ENCODE measurements around the gene NDUFA7. TPM values are rescaled to one million over a fixed set of nuclear protein-coding genes. Genes with fewer than 3 reads are reported as not detected.
A peak's percentile ranks its signal among the peaks of the same experiment; 100 is the strongest.
"Not testable (repeated sequence)": the region's sequence is repeated elsewhere in the genome, so short reads cannot be mapped to it uniquely, and the experiment has no call there.

The NDUFA7 gene
- total RNA-seq, 2 donors from 2014 or later = 42.6 to 51.3 TPM

GRCh38 chr19:8291337-8291736 lies 29.8 kb downstream of the NDUFA7 start:
- H3K36me3 Mint-ChIP-seq (ENCODE audit: low read depth); H3K27ac Mint-ChIP-seq; H3K4me3 Mint-ChIP-seq; H3K4me1 Mint-ChIP-seq; H3K27me3 Mint-ChIP-seq; H3K9me3 Mint-ChIP-seq: not testable (repeated sequence)
- ATAC-seq (replicated peaks) = peak; percentile 60

- not testable (repeated sequence) for H3K4me1 Mint-ChIP-seq; H3K4me3 Mint-ChIP-seq; H3K9me3 Mint-ChIP-seq; H3K36me3 Mint-ChIP-seq (ENCODE audit: low read depth); H3K27ac Mint-ChIP-seq; H3K27me3 Mint-ChIP-seq
- peak; percentile 62 for ATAC-seq (replicated peaks)
Measured at GRCh38 chr19:8276508-8276907, 44.7 kb downstream of the NDUFA7 start.

GRCh38 chr19:8269724-8270123 lies 51.5 kb downstream of the NDUFA7 start:
- peak overlapping the region; percentile 82 for H3K4me3 Mint-ChIP-seq
- ATAC-seq (replicated peaks) = no peak
- H3K27me3 Mint-ChIP-seq = no peaks in the 10 kb centered on the region
- no peaks in the 10 kb centered on the region for H3K9me3 Mint-ChIP-seq
- H3K36me3 Mint-ChIP-seq (ENCODE audit: low read depth) = no peaks in the 10 kb centered on the region
- peak overlapping the region; percentile 78 for H3K27ac Mint-ChIP-seq
- peaks cover 12% of the 10 kb centered on the region for H3K4me1 Mint-ChIP-seq

GRCh38 chr19:8265872-8266271 lies 55.3 kb downstream of the NDUFA7 start:
- H3K27me3 Mint-ChIP-seq = no peaks in the 10 kb centered on the region
- peak overlapping the region; percentile 50 for H3K27ac Mint-ChIP-seq
- H3K4me1 Mint-ChIP-seq = peaks cover 12% of the 10 kb centered on the region
- no peak overlapping the region for H3K4me3 Mint-ChIP-seq
- no peaks in the 10 kb centered on the region for H3K9me3 Mint-ChIP-seq
- ATAC-seq (replicated peaks) = no peak
- peaks cover 5% of the 10 kb centered on the region for H3K36me3 Mint-ChIP-seq (ENCODE audit: low read depth)

- not testable (repeated sequence) for ATAC-seq (replicated peaks); H3K9me3 Mint-ChIP-seq; H3K27me3 Mint-ChIP-seq; H3K27ac Mint-ChIP-seq; H3K4me3 Mint-ChIP-seq
- Mint-ChIP-seq H3K36me3 (ENCODE audit: low read depth) (peaks cover 12% of the 10 kb centered on the region), H3K4me1 (peaks cover 12% of the 10 kb centered on the region)
Measured at GRCh38 chr19:8264248-8264647, 56.9 kb downstream of the NDUFA7 start.

- Mint-ChIP-seq H3K9me3 (no peaks in the 10 kb centered on the region), H3K4me3 (no peak overlapping the region), H3K4me1 (peaks cover 12% of the 10 kb centered on the region), H3K27me3 (no peaks in the 10 kb centered on the region), H3K27ac (no peak overlapping the region), H3K36me3 (ENCODE audit: low read depth) (peaks cover 24% of the 10 kb centered on the region)
- ATAC-seq (replicated peaks) = no peak
Measured at GRCh38 chr19:8262431-8262830, 58.7 kb downstream of the NDUFA7 start.

- Mint-ChIP-seq H3K4me1 (peaks cover 12% of the 10 kb centered on the region), H3K36me3 (ENCODE audit: low read depth) (peaks cover 30% of the 10 kb centered on the region), H3K27me3 (no peaks in the 10 kb centered on the region), H3K4me3 (no peak overlapping the region), H3K9me3 (no peaks in the 10 kb centered on the region), H3K27ac (no peak overlapping the region)
- no peak for ATAC-seq (replicated peaks)
Measured at GRCh38 chr19:8261881-8262280, 59.3 kb downstream of the NDUFA7 start.

- peaks cover 30% of the 10 kb centered on the region for H3K36me3 Mint-ChIP-seq (ENCODE audit: low read depth)
- peaks cover 12% of the 10 kb centered on the region for H3K4me1 Mint-ChIP-seq
- no peak overlapping the region for H3K27ac Mint-ChIP-seq
- no peak overlapping the region for H3K4me3 Mint-ChIP-seq
- H3K9me3 Mint-ChIP-seq = no peaks in the 10 kb centered on the region
- ATAC-seq (replicated peaks) = no peak
- no peaks in the 10 kb centered on the region for H3K27me3 Mint-ChIP-seq
Measured at GRCh38 chr19:8261347-8261746, 59.8 kb downstream of the NDUFA7 start.

Other genes starting within 250 kb of the NDUFA7 start
- gene FBN3, start 171.8 kb downstream of the NDUFA7 start, total RNA-seq = under 1 TPM in 1 of 2 donors, not detected in 1; 0.05 TPM
- 10 to 100 TPM; 14.7 to 33.0 TPM for gene CERS4, start 112.0 kb downstream of the NDUFA7 start, total RNA-seq
- 10 to 100 TPM; 49.0 to 87.8 TPM for gene CD320, start 13.0 kb downstream of the NDUFA7 start, total RNA-seq
- gene RPS28, start 121 bp upstream of the NDUFA7 start, total RNA-seq = 1,000 to 10,000 TPM; 2,364 to 2,621 TPM
- gene KANK3, start 21.9 kb upstream of the NDUFA7 start, total RNA-seq = 1 to 10 TPM; 1.4 to 6.3 TPM
- gene ANGPTL4, start 42.8 kb upstream of the NDUFA7 start, total RNA-seq = 100 to 1,000 TPM in 1 of 2 donors, 1 to 10 TPM in 1; 4.8 to 120 TPM
- gene RAB11B, start 69.0 kb upstream of the NDUFA7 start, total RNA-seq = 10 to 100 TPM; 79.0 to 81.1 TPM
- gene MARCHF2, start 91.9 kb upstream of the NDUFA7 start, total RNA-seq = 10 to 100 TPM; 10.6 to 15.5 TPM
- gene HNRNPM, start 123.6 kb upstream of the NDUFA7 start, total RNA-seq = 100 to 1,000 TPM; 155 to 289 TPM
- gene PRAM1, start 181.3 kb upstream of the NDUFA7 start, total RNA-seq = 1 to 10 TPM; 1.1 to 2.9 TPM
- gene ZNF414, start 192.8 kb upstream of the NDUFA7 start, total RNA-seq = 10 to 100 TPM; 18.4 to 19.1 TPM